ENCODE measurements around the gene RNF208.

The RNF208 gene

DNA sequence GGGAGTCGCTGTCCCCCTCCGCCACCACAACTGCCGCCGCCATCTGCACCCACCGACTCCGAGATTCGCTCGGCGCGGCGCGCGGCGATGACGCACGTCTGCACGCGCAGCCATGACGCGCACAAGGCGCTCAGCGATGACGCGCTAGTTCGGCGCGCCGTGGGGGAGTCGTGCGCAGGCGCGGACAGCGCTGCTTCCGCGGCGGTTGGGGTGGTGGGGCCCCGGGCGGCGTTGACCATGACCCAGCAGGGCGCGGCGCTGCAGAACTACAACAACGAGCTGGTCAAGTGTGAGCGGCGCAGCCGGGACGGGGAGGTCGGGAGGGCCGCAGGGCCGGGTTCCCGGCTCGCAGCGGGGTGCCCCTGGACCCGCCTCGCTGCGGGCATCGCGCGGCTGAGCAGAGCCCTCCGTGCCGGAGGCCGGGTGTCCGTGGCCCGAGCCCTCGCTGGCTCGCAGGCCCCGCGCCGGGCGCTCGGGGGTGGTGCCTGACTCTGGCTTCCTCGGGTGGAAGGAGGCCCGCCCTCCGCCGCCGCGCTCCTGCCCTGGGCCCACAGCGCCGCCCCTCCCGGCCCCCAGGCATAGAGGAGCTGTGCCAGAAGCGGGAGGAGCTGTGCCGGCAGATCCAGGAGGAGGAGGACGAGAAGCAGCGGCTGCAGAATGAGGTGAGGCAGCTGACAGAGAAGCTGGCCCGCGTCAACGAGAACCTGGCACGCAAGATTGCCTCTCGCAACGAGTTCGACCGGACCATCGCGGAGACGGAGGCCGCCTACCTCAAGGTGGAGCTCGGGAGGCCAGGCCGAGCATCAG, 33.3 kb downstream of the RNF208 start, which contains the start of the genes ANAPC2 and SSNA1 (continued):
- TF ChIP-seq GFI1B (tag by site-specific recombination; IDR thresholded peaks at IDR 0.05) = no peak; the same call in 1 of the 2 replicates
- no peak for TF ChIP-seq GLI4 (tag by site-specific recombination; IDR thresholded peaks at IDR 0.05)
- no peak for TF ChIP-seq SCRT2 (tag by site-specific recombination; IDR thresholded peaks at IDR 0.05)
- no peak for TF ChIP-seq ZNF350 (tag by site-specific recombination; IDR thresholded peaks at IDR 0.05)
- no peak for TF ChIP-seq ZNF433 (tag by site-specific recombination; IDR thresholded peaks at IDR 0.05; ENCODE audit: low read depth)
- TF ChIP-seq ZNF416 (tag by site-specific recombination; IDR thresholded peaks at IDR 0.05) = no peak
- peak; percentile 100 for TF ChIP-seq ZNF394 (tag by site-specific recombination; IDR thresholded peaks at IDR 0.05; ENCODE audit: borderline replicate concordance)
- peak; percentile 53 for TF ChIP-seq ZFHX2 (tag by site-specific recombination; conservative IDR thresholded peaks at IDR 0.05)
- no peak for TF ChIP-seq ZNF513 (tag by site-specific recombination; IDR thresholded peaks at IDR 0.05)
- TF ChIP-seq, protein P1, sequence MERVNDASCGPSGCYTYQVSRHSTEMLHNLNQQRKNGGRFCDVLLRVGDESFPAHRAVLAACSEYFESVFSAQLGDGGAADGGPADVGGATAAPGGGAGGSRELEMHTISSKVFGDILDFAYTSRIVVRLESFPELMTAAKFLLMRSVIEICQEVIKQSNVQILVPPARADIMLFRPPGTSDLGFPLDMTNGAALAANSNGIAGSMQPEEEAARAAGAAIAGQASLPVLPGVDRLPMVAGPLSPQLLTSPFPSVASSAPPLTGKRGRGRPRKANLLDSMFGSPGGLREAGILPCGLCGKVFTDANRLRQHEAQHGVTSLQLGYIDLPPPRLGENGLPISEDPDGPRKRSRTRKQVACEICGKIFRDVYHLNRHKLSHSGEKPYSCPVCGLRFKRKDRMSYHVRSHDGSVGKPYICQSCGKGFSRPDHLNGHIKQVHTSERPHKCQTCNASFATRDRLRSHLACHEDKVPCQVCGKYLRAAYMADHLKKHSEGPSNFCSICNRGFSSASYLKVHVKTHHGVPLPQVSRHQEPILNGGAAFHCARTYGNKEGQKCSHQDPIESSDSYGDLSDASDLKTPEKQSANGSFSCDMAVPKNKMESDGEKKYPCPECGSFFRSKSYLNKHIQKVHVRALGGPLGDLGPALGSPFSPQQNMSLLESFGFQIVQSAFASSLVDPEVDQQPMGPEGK (tag by site-specific recombination; IDR thresholded peaks at IDR 0.05) = peak; percentile 87
- TF ChIP-seq MZF1 (tag by site-specific recombination; IDR thresholded peaks at IDR 0.05; ENCODE audit: borderline replicate concordance) = no peak
- peak; percentile 91 for TF ChIP-seq ZBTB8A (tag by site-specific recombination; IDR thresholded peaks at IDR 0.05)
- no peak for TF ChIP-seq ZNF677 (tag by site-specific recombination; IDR thresholded peaks at IDR 0.05)
- no peak for TF ChIP-seq ZNF292 (tag by site-specific recombination; IDR thresholded peaks at IDR 0.05; ENCODE audit: borderline replicate concordance, low read depth)
- TF ChIP-seq SCRT1 (tag by site-specific recombination; IDR thresholded peaks at IDR 0.05; ENCODE audit: borderline replicate concordance) = no peak
- TF ChIP-seq ZNF548 (tag by site-specific recombination; IDR thresholded peaks at IDR 0.05) = no peak
- no peak for TF ChIP-seq ZNF585B (tag by site-specific recombination; IDR thresholded peaks at IDR 0.05)
- no peak for TF ChIP-seq HOXA7 (CRISPR knock-in tag; IDR thresholded peaks at IDR 0.05; ENCODE audit: borderline replicate concordance)
- TF ChIP-seq ZNF391 (tag by site-specific recombination; IDR thresholded peaks at IDR 0.05; ENCODE audit: borderline replicate concordance, low read depth) = peak; percentile 82; the same call in 1 of the 2 replicates
- 0 out of 2 replicates have a peak, but pooled peaks have one; percentile 76 for TF ChIP-seq HOXC10 (CRISPR knock-in tag; IDR thresholded peaks at IDR 0.05)
- TF ChIP-seq IKZF3 (tag by site-specific recombination; IDR thresholded peaks at IDR 0.05) = peak; percentile 73
- no peak for TF ChIP-seq ZNF555 (tag by site-specific recombination; conservative IDR thresholded peaks at IDR 0.05)
- TF ChIP-seq PRDM10 (tag by site-specific recombination; IDR thresholded peaks at IDR 0.05) = peak; percentile 61
- TF ChIP-seq ZNF785 (tag by site-specific recombination; IDR thresholded peaks at IDR 0.05) = no peak
- TF ChIP-seq ZNF214 (tag by site-specific recombination; IDR thresholded peaks at IDR 0.05; ENCODE audit: borderline replicate concordance) = no peak
- TF ChIP-seq ZNF24 (tag by site-specific recombination; IDR thresholded peaks at IDR 0.05) = peak; percentile 73; the same call in 1 of the 2 replicates
- TF ChIP-seq ZNF138 (tag by site-specific recombination; IDR thresholded peaks at IDR 0.05; ENCODE audit: borderline replicate concordance) = no peak
- TF ChIP-seq ZNF473 (tag by site-specific recombination; IDR thresholded peaks at IDR 0.05) = no peak
- no peak for TF ChIP-seq ZFP3 (tag by site-specific recombination; IDR thresholded peaks at IDR 0.05; ENCODE audit: low read depth)
- TF ChIP-seq ZNF266 (tag by site-specific recombination; IDR thresholded peaks at IDR 0.05; ENCODE audit: low read depth) = no peak
- TF ChIP-seq ZNF398 (tag by site-specific recombination; IDR thresholded peaks at IDR 0.05) = no peak
- TF ChIP-seq REPIN1 (tag by site-specific recombination; IDR thresholded peaks at IDR 0.05; ENCODE audit: low read depth) = no peak

Data from HEK293 (cell line).